ENCODE results near the gene TCERG1L.

- TF ChIP-seq, protein P1, sequence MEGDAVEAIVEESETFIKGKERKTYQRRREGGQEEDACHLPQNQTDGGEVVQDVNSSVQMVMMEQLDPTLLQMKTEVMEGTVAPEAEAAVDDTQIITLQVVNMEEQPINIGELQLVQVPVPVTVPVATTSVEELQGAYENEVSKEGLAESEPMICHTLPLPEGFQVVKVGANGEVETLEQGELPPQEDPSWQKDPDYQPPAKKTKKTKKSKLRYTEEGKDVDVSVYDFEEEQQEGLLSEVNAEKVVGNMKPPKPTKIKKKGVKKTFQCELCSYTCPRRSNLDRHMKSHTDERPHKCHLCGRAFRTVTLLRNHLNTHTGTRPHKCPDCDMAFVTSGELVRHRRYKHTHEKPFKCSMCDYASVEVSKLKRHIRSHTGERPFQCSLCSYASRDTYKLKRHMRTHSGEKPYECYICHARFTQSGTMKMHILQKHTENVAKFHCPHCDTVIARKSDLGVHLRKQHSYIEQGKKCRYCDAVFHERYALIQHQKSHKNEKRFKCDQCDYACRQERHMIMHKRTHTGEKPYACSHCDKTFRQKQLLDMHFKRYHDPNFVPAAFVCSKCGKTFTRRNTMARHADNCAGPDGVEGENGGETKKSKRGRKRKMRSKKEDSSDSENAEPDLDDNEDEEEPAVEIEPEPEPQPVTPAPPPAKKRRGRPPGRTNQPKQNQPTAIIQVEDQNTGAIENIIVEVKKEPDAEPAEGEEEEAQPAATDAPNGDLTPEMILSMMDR (IDR thresholded peaks at IDR 0.05): no peak
- no peak for TF ChIP-seq POLR2A (IDR thresholded peaks at IDR 0.05)
These were observed 185.9 kb downstream of the TCERG1L start for GRCh38 chr10:131125511-131126225.

Measured in body of pancreas (tissue), 4 donors.